ENCODE data around the gene SVBP. TPM values are rescaled to one million over a fixed set of nuclear protein-coding genes. Genes with fewer than 3 reads are reported as not detected.

The SVBP gene
- total RNA-seq, 2 experiments from 2014 or later = 18.9 to 23.1 TPM

Other genes starting within 250 kb of the SVBP start
- 74.4 and 95.7 TPM in 2 replicates for gene PPIH, start 159.0 kb downstream of the SVBP start, total RNA-seq (2014; rRNA removed; shearing (Covaris generic))
- gene PPIH, start 159.0 kb downstream of the SVBP start, total RNA-seq (2022) = 81.3 and 100 TPM in 2 replicates
- 750 and 887 TPM in 2 replicates for gene YBX1, start 135.0 kb downstream of the SVBP start, total RNA-seq (2014; rRNA removed; shearing (Covaris generic))
- 956 and 965 TPM in 2 replicates for gene YBX1, start 135.0 kb downstream of the SVBP start, total RNA-seq (2022)
- not detected in 2 replicates for gene CLDN19, start 77.2 kb downstream of the SVBP start, total RNA-seq (2014; rRNA removed; shearing (Covaris generic))
- not detected in 2 replicates for gene CLDN19, start 77.2 kb downstream of the SVBP start, total RNA-seq (2022)
- gene P3H1, start 50.4 kb downstream of the SVBP start, total RNA-seq (2014; rRNA removed; shearing (Covaris generic)) = 39.0 and 43.8 TPM in 2 replicates
- gene P3H1, start 50.4 kb downstream of the SVBP start, total RNA-seq (2022) = 44.1 and 45.7 TPM in 2 replicates
- gene C1orf50, start 50.1 kb downstream of the SVBP start, total RNA-seq (2014; rRNA removed; shearing (Covaris generic)) = 2.0 and 3.2 TPM in 2 replicates
- 9.7 and 9.9 TPM in 2 replicates for gene C1orf50, start 50.1 kb downstream of the SVBP start, total RNA-seq (2022)
- 0.08 and 0.16 TPM in 2 replicates for gene TMEM269, start 32.4 kb downstream of the SVBP start, total RNA-seq (2014; rRNA removed; shearing (Covaris generic))
- 0.46 and 0.81 TPM in 2 replicates for gene TMEM269, start 32.4 kb downstream of the SVBP start, total RNA-seq (2022)
- 2.3 and 2.7 TPM in 2 replicates for gene ERMAP, start 275 bp downstream of the SVBP start, total RNA-seq (2014; rRNA removed; shearing (Covaris generic))
- gene ERMAP, start 275 bp downstream of the SVBP start, total RNA-seq (2022) = 5.1 and 5.2 TPM in 2 replicates
- 14.1 and 17.8 TPM in 2 replicates for gene ZNF691, start 29.2 kb upstream of the SVBP start, total RNA-seq (2014; rRNA removed; shearing (Covaris generic))
- gene ZNF691, start 29.2 kb upstream of the SVBP start, total RNA-seq (2022) = 21.1 and 23.6 TPM in 2 replicates
- gene SLC2A1, start 141.5 kb upstream of the SVBP start, total RNA-seq (2014; rRNA removed; shearing (Covaris generic)) = 45.7 and 66.6 TPM in 2 replicates
- 78.9 and 93.4 TPM in 2 replicates for gene SLC2A1, start 141.5 kb upstream of the SVBP start, total RNA-seq (2022)